ENCODE results near the gene PPP2R2B.
"Not testable (repeated sequence)": the region's sequence is repeated elsewhere in the genome, so short reads cannot be mapped to it uniquely, and the experiment has no call there.

Gene PPP2R2B

DNA sequence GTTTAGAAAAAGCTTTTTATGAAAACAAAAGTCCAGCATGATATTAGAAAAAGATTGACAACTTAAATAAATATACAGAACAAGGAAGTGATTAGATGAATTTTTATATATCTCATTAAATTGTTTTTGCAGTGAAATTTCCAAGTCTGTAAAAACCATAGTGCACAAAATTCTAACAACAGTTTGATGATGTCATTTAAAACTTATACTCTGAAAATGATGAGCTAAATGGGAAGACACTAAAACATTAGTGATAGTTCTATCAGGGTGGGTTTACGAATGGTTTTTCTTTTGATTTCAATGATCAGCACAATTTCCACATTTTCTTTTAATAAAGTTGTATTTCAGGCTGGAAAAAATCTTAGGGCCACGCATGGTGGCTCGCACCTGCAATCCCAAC is 236.1 kb downstream of the PPP2R2B start:
- DNase-seq: no peak

- no peak for DNase-seq
These were observed 236.6 kb downstream of the PPP2R2B start for GRCh38 chr5:146641941-146642340.

GRCh38 chr5:146640285-146640896 is 238.2 kb downstream of the PPP2R2B start:
- DNase-seq: no peak

GRCh38 chr5:146635443-146635842 is 243.1 kb downstream of the PPP2R2B start:
- DNase-seq: no peak

GRCh38 chr5:146633323-146633764 is 245.2 kb downstream of the PPP2R2B start:
- no peak for DNase-seq

- DNase-seq: no peak
These were observed 245.8 kb downstream of the PPP2R2B start for GRCh38 chr5:146632620-146633322.

GRCh38 chr5:146630472-146630871 is 248.1 kb downstream of the PPP2R2B start:
- no peak for DNase-seq

DNA sequence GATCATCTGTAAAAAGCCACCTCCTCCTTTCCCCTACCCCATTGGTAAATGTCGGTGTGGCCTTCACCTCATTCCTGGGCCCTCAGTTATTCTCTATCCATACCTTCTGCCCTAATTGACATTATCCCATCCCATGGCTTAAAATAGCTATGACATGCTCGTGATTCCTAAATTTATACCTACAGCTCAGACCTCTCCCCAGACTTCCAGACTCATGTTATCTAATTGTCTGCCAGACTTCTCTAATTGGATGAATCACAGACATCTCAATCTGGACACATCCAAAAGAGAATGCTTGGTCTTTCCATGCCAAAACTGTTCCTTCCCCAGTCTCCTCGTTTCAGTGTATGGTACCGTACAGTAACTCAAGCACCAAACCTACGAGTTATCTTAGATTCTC is 249.6 kb downstream of the PPP2R2B start:
- no peak for DNase-seq

DNA sequence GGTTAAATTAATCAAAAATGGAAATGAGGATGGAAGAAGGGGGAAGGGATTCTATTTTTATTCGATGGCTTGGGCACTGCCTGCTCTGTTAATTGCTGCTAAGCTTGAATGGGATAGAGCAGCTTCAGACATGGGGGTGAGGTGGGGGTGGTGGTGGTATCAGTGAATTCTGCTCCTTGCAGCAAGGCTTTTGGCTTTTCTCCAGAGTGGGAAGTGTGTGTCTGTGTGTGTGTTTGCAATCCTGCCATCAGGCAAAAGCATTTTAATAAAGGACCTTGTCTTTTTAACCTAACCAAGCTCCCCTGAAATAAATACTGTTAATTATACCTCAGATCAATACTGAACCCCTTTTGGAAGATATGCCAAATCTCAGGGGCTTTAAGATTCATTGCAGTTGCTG is 251.6 kb downstream of the PPP2R2B start:
- no peak for DNase-seq

DNA sequence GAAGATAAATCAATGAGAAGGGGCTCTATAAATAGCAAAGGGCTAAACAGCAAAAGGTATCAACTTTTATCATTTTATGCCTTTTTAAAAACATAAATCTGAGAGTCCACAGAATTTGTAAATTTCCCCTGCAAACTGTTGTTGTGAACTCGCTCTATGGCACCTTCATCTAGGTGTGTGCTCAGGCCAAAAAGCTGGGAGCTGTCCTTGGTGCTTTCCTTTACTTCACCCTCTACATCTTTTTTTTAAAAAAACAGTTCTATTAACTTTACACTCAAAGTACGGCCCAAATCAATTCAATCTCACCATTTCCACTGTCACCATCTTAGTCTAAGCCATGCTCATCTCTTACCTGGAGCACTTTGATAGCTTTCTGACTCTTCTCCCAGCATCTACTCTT is 254.4 kb downstream of the PPP2R2B start:
- no peak for DNase-seq

DNA sequence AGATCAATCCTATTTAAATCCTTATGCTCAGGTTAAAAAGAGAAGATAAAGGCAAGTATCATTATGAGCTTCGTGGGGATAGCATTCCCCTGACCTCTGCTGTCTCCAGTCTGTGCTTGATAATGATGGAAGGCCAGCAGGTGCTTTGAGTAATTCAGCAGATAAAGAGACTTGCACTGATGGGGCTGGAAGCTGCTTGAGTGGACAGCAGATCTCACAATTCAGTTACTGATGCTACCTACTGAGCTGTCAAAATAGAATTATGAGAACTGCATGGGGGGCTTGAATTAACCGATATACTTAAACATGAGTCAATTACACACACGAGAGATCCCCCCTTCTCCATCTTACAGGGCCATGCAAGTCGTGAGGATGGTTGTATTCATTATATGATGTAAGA is 254.9 kb downstream of the PPP2R2B start:
- DNase-seq: no peak

- DNase-seq: no peak
These were observed 255.5 kb downstream of the PPP2R2B start for GRCh38 chr5:146623009-146623408.

DNA sequence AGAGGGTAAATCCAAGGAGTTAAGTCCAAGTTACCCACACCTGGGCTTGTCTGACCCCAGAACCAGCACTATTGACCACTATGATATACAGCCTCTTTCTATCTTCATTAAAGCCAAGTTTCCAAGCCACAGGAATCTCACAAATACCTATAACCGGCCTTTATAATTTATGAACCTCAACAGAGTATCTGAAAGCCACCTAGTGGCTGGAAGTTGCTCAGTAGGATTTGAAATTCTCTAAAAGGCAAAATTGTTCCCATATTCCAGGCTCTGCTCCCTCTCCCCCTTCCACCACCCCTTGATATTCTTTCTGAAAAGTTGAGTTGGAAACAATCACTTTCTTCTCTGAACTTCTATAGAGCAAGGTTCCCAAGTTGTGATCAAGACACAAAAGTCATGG is 256.2 kb downstream of the PPP2R2B start:
- DNase-seq: no peak

- no peak for DNase-seq
These were observed 257.9 kb downstream of the PPP2R2B start for GRCh38 chr5:146620669-146621051.

DNA sequence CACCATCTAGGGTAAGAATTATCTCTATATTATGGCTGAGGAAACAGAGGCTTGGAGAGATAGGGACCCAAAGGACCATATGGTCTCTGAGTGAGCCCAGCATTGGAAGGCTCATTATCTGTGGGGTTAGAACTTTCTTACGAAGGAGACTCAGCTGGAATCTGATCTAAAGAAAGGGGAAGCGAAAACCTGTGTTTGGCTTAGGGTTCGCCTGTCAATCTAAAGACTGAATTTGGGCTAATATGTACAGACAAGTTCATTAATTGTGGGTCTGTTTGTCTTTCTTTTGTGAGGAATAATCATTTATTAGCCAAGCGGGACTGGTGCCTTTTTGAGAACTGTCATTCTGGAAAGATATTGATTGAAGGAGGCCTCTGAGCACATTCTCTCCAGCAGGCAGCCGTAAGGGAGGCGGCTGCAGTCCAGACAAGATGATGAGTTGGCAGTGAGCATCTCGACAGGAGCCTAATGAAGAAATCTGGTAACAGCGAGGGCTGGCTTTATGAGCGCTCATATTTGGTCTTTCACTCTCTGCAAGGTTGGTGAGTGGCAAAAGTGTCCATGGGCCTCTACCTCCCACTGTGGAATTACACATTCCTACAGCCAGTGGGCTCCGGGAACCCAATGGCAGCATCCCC is 258.4 kb downstream of the PPP2R2B start:
- no peak for DNase-seq

GRCh38 chr5:146618434-146618833 is 260.1 kb downstream of the PPP2R2B start:
- no peak for DNase-seq

- DNase-seq: not testable (repeated sequence)
These were observed 268.8 kb downstream of the PPP2R2B start for GRCh38 chr5:146609731-146610130.

GRCh38 chr5:146607659-146608332 is 270.8 kb downstream of the PPP2R2B start:
- DNase-seq: no peak

DNA sequence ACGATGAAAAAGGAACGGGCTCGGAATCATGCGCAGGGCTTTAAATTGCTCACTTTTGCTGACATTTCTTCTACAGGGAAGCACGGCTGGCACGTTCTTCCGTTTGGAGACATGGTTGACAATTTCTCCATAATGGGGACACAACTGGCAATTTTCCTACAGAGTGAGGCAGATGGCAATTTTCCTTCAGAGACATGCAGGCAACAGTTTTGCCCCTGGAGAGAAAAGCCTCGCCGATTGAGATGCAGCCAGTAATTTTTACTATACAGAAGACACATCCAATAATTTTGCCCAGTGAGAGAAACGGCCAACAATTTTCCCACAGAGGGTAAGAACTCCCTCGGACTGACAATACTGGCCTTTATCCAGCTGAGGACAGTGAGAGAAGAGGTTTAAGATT is 271.7 kb downstream of the PPP2R2B start:
- no peak for DNase-seq

DNA sequence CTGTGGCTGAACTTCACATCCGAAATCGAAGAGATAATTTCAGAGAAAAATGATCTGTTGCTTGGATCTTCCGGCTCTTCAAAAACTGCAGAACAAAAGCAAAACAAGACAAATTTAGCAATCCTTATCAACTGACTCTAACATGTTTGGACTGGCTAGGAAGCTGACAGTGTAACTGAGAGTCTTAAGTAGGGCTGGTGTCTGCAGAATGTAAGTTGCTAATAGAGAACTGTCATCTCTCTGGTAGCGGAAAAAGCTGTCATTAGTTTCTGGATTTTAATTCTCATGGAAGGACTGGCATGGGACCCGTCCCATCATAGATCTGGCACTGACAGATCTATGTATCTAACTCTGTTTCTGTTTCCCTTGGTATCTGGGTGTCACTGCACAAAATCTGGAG is 278.2 kb downstream of the PPP2R2B start:
- no peak for DNase-seq

DNA sequence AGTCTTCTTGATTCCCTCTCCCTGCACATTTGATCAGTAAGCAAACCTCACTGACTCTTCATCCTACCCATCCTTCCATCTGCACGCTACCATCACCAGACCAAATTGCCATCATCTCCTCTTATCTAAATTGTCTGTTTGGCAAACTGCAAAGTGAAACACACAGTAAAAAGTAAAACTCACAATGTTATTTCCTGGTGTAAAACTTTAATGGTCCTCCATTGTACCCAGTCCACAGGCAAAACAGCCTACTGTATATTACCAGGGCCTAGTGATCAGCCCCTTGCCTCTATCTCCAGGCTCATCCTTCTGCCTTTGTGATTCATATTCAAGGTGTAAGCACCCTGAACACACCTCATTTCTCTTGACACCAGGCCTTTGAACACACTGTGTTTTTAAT is 279.3 kb downstream of the PPP2R2B start:
- DNase-seq: no peak

DNA sequence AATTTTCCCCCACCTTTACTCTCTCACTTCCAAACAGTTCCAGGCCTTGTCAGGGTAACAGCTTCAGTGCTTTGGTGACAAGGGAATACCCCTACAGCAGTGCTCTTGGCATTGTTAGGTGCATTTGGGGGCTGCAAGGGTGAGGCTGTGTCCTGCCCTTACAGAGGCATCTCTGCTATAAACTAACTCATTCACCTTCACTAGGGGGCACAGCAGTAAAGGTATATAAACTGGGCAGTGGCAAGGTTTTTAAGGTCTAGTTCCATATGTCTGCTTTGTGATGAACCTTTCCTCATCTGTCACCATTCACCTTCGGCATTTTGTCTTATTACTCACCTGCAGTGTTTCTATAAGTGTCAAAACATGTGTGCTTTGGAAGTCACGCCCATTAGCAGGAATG is 283.5 kb downstream of the PPP2R2B start:
- no peak for DNase-seq

DNA sequence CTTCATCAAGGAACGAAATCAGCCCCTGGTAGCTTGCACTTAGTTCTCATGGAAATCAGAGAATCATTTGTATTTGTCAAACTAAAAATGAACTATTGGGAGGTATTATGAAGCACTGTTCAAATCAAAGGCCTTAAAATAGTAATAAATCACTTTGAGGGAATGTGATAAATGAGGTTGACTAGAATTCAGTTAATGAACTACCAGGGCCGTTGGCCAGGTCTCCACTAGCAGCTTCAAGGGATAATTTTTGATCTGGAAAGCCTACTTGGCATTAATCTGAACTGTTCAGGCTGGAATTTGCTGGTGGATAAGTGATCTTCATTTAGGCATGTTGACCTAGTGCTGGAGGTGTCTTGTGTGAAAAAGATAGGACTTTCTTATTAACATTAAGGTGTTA is 286.2 kb downstream of the PPP2R2B start:
- DNase-seq: no peak

DNA sequence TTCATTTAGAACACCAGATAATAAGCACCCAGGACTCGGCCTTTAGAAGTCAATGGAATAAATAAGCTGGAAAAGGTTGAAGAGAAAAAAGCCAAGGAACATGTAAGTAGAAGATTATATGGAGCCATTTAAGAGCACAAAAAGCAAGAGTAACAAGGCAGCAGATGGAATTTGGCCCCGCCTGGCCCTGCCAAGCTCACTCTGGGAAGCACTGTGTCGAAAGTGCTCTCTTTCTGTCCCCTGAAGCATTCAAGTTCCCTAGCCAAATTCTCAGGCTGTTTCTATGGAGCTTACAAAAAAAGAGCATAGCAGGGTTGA is 289.6 kb downstream of the PPP2R2B start:
- no peak for DNase-seq

Data from NCI-H226 (cell line).